HTERT RPE-1 (cell line): ENCODE data around the gene IL17C.

Experiments used
- in situ Hi-C: fragments of 300-500 bp; cut with MboI; formaldehyde crosslinking; loops from 4 replicates; pipeline ENCODE4 v1.14.3; 2020; ENCODE audit warnings: low sequenced_read_pairs

Gene IL17C, protein sequence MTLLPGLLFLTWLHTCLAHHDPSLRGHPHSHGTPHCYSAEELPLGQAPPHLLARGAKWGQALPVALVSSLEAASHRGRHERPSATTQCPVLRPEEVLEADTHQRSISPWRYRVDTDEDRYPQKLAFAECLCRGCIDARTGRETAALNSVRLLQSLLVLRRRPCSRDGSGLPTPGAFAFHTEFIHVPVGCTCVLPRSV

DNA sequence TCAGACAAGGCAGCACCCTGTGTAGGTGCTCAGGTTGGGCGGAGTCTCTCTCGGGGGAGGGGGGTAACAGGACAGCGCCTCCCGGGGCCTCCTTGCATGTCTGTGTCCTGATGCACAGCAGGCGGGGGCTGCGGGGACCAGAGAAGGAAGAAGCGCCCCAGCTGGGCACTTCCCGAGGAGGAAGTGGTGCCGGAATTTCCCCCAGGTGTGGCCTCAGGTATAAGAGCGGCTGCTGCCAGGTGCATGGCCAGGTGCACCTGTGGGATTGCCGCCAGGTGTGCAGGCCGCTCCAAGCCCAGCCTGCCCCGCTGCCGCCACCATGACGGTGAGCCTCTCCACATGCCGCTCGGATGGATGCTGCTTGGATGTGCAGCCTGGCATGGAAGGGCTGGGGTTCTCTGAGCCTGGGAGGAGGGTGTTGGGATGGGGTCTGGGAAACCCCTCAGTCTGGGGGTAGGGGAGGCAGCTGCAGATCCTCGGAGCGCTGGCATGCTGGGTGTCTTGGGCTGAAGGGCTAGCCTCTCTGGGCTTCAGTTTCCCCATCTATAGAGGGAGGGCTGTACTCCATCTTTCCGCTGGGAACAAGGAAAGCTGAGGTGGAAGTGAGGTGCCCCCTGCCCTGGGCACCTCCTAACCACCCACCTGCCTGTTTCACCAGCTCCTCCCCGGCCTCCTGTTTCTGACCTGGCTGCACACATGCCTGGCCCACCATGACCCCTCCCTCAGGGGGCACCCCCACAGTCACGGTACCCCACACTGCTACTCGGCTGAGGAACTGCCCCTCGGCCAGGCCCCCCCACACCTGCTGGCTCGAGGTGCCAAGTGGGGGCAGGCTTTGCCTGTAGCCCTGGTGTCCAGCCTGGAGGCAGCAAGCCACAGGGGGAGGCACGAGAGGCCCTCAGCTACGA lies at the start of gene IL17C:
IL17C (plus strand) TSS at position 250 of the 908 bp plus-strand sequence; CDS start at position 320, 70 bp downstream.
- in situ Hi-C loops, result no loop called here

DNA sequence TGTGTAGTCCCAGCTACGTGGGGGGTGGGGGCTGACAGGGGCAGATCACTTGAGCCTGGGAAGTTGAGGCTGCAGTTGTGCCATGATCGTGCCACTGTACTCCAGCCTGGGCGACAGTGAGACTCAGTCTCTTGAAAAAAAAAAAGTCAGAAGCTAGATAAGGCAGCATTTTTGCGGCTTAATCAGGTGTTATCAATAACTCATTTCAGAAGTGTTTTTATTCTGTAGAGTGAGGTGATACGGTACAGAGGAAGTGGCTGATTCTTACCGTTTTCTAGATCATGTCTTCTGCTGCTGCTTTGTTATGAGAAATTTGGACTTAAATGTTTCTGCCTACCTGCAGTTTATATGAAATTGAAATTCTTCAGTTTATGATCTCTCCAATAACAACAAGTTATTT lies 49.6 kb upstream of the IL17C start:
- in situ Hi-C loops, result no loop called here

DNA sequence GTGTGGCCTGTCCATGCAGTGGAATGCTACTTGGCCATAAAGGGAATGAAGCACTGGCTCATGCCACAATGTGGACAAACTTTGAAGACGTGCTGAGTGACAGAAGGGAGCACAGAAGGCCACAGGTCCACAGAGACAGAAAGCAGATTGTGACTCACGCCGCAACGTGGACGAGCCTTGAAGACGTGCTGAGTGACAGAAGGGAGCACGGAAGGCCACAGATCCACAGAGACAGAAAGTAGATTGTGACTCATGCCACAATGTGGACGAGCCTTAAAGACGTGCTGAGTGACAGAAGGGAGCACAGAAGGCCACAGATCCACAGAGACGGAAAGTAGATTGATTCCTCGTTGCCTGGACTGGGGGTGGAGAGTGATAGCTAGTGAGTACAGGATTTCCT lies 48.9 kb upstream of the IL17C start:
- in situ Hi-C loops, result no loop called here

DNA sequence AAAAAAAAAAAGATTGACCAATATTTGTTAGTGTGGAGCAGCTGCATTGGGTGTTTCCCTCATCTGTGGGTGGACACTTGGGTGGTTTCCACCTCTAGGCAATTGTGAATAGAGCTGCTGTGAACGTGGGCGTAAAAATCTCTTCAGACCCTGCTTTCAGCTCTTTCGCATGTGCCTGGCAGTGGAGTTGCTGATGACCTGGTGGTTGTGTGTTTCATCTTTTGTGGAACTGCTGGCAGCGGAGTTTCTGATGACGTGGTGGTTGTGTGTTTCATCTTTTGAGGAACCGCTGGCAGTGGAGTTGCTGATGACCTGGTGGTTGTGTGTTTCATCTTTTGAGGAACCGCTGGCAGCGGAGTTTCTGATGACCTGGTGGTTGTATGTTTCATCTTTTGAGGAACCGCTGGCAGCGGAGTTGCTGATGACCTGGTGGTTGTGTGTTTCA lies 46.8 kb upstream of the IL17C start:
- in situ Hi-C loops, result no loop called here

DNA sequence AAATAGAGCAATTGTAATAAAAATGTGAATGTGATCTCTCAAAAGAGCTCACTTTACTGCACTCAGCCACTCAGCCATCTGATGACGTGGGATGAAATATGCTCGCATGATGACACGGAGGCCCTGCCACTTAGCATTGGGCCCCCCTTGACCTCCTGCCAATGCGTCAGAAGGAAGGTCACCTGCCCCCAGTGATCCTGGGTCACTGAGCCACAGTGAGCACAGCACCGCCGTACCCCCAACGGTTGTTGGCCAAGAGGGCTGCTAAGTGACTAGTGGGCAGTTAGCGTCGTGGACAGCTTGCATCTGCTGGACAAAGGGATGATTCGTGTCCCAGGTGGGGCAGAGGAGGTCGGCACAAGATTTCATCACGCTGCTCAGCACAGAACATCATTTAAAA lies 45.3 kb upstream of the IL17C start:
- in situ Hi-C loops, result no loop called here

DNA sequence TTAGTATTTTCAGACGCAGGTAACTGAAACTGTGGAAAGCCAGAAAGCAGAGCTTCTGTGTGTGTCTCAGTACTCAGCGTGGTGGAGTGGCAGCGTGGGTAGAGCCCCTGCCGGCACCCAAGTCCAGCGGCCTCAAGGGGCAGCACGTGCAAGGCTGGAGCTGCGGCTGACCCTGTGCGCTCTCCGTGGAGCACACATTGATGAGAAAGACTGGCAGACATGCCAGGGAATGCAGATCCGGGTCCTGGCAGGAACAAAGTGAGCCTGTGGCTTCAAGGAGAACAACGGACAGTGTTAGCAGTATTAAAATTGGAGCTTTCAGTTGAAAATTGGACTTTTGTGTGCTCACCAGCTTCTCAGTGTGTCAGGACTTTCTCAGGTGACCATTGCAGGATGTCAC lies 44.9 kb upstream of the IL17C start:
- in situ Hi-C loops, result no loop called here

DNA sequence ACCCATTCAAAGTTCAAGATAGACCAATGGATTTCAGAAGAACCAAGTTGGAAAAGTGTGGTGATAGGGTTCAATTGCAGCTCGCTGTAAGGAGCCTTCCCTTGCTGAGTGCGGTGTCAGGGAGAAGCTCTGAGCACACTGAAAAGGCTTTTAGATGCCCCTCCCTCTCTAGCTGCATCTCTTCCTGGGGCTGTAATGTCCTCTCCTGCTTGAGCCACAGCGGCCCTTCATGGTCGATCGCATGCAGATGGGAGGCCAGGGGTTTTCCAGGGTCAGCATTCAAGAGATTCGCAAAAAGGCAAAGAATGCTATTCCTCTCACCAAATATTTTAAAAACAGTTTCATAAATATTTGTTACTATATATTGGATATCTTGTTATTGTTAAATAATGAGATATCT lies 44.5 kb upstream of the IL17C start:
- in situ Hi-C loops, result no loop called here

DNA sequence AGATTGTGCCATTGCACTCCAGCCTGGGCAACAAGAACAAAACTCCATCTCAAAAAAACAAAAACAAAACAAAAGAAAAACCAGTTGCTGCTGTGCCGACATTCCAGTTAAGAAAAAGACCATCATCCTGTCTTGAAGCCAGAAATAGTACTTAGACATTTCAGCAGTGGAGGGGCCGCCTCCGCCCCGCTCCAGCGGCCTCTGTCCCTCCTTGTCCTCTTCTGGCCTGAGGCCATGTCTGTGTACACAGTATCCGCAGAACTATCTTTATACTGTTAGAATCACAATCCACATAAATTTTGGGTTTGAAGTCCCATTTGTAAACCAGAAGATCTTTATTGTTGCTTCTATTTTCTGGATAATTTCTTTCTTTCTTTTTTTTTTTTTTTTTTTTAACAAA lies 43.3 kb upstream of the IL17C start:
- in situ Hi-C loops, result no loop called here

DNA sequence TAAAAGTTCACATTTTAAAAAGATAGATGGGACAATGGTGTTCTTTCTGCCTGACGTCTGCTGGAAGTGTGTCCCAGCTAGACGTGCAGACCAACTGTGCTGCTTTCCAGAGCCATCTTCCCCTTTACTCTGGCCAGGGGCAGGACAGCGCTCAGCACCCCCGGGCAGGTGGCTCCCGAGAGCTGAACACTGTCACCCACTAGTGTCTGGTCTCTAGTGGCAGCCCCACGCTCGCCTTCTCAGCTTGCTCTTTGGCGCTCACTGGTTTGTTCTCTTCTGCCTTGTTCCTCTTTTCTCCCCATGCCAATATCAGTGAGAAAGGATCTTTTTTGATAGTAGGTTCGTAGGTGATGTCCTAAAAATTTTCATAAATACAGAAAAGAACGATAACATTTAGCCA lies 42.5 kb upstream of the IL17C start:
- in situ Hi-C loops, result no loop called here

DNA sequence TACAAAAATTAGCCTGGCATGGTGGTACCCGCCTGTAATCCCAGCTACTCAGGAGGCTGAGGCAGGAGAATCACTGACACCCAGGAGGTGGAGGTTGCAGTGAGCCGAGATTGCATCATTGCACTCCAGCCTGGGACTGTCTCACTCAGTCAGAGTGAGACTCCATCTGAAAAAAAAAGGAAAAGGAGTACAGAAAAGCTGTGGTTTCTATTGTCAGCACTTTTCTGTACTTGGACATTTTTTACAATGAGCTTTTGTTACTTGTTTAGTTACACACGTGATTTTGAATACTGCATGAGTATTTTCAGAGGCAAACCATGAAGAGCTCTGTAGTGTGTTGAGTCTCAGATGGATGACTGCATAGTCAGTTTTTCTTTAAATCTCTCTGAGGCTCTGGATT lies 41.9 kb upstream of the IL17C start:
- in situ Hi-C loops, result no loop called here

DNA sequence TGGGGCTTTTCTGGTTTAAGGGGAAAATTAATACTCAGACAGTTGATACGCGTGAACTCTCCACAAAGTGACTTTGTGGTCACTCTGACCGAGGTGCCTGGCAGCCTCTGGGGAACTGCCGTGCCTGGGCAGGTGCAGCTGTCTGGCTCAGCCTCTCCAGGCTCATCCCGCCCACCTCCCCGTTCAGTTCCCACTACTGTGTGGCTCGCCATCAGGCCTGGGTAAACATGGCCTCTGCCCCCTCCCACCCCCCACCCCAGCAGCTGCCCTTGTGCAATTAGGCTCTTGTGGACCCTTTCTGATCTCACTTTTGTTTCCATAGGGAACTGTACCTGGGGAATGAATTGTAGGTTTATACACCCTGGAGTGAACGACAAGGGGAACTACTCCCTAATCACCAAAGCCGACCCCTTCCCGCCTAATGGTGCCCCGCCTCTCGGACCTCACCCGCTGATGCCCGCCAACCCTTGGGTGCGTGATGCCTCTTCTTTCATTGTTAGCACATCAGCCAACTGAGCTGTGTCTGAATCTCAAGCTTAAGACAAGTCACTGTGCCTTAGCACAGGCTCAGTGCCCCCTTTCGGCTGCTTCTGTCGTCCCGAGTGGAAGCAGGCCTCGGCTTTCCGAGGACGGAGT lies 40.4 kb upstream of the IL17C start:
- in situ Hi-C loops, result no loop called here

DNA sequence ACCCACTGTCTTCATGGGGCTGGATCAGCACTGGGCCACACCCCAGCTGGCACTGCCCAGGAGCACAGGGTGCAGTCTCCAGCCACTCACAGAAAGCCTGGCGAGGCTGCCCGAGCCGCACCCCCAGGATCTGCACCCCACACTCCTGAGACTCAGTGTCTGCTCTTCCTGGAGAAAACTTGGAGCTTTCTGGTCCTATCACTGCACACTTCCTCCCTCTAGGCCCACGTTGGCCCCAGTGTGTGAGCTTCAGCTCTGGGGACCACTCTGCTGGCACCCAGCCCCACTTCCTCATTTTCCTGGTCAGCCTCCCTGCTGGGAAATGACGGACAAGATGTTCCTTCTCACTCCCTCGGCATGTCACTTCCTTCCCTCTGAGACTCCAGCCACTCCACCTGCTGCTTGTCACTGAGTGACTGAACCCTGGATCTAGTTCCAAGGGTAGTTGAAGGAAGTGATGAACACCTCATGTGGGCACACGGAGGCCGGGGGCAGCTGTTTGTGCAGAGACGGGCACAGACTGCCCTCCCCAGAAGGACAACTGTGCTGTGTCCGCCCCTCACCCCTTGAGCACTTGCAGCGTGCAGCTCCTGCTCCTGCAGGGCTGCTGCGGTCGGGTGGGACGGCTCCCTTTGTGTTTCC lies 39.2 kb upstream of the IL17C start:
- in situ Hi-C loops, result no loop called here

DNA sequence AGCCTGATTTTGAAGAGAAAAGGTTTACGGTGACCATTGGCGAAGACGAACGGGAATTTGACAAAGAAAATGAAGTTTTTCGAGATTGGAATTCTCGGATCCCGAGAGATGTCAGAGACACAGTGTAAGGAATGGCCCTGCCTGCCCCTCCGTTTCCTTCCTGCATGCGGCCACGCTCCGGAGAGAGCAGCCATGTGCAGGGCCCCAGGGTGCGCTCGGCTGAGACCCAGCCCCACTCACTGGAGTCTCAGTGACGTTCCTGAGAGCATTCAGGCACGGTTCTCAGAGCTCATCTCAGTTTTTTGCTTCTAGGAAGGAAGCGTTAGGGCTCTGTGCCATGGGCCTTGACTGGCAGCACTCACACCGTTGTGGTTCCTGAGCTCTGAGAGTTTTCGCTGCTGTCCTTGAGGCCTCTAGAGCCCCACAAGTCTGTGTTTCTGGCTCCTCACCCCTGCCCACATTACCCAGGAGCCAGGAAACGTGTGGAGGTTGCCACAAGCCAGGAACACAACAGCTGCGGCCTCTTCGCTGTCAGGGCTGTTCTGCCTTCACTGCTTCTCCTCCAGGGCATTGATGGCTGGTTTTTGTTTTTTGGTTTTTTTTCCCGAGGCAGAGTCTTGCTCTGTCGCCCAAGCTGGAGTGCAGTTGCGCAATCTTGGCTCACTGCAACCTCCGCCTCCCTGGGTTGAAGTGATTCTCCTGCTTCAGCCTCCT lies 38.4 kb upstream of the IL17C start:
- in situ Hi-C loops, result no loop called here

DNA sequence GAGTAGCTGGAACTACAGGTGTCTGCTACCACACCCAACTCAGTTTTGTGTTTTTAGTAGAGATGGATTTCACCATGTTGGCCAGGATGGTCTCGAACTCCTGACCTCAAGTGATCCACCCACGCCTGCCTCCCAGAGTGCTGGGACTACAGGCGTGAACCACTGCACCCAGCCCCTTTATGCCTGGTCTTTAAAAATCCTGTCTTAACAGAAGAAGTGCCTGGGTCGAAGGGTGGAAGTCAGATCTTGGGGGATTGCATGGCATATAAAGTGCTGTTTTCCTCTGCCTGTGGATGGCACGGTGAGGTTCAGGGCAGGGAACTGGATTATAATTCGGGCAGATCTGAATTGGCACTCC lies 37.9 kb upstream of the IL17C start:
- in situ Hi-C loops, result no loop called here

DNA sequence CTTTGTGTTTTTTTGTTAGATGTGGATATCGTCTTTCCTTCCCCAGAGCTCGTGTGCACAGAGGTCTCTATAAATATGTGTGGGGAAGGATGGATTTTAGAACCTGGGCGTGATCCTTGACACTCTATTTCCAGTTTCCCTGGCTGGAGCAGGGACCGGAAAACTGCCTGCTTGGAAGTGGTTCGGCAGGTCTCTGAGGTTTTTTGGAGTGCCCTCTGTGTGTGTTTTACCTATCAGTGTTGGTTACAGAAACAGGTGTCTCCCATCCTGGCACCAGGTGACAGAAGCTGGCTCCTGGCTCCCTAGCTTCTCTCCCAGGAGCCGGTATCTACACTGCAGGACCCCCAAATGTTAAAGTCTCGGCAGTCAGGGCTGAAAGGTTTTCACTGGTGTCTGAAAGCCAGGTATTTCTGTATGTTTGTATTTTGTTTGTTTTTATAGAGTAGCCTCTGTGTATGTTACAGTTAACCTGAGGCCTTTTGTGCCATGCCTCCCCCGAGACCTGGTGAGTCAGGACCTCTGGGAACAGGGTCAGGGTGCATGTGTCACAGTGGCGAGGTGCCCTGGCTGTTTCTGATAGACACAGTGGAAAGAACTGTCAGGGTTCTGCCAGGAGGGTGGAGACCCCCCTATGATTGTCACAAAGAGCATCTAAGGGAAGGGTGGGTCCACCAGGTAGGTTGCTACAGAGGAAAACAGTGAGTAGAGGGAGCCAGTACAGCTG lies 36.9 kb upstream of the IL17C start:
- in situ Hi-C loops, result no loop called here

DNA sequence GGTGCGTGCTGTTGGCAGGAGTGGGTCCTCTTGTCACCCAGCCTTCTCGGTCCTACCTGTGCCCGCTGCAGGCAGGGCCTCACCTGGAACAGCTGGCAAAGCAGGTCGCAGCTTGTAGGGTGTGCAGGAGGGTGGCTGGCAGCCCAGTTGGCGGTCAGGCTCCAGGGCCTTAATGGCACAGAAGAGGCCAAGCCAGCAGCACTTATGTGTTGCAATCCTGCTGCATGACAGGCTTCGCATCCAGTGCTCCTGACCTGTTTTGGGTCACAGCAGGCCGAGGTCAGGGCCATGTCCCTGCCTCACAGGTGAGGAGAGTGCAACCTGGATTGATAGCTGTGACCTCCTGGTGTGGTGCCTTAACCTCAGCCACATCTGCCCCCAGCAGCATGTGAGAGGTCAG lies 36.3 kb upstream of the IL17C start:
- in situ Hi-C loops, result no loop called here

DNA sequence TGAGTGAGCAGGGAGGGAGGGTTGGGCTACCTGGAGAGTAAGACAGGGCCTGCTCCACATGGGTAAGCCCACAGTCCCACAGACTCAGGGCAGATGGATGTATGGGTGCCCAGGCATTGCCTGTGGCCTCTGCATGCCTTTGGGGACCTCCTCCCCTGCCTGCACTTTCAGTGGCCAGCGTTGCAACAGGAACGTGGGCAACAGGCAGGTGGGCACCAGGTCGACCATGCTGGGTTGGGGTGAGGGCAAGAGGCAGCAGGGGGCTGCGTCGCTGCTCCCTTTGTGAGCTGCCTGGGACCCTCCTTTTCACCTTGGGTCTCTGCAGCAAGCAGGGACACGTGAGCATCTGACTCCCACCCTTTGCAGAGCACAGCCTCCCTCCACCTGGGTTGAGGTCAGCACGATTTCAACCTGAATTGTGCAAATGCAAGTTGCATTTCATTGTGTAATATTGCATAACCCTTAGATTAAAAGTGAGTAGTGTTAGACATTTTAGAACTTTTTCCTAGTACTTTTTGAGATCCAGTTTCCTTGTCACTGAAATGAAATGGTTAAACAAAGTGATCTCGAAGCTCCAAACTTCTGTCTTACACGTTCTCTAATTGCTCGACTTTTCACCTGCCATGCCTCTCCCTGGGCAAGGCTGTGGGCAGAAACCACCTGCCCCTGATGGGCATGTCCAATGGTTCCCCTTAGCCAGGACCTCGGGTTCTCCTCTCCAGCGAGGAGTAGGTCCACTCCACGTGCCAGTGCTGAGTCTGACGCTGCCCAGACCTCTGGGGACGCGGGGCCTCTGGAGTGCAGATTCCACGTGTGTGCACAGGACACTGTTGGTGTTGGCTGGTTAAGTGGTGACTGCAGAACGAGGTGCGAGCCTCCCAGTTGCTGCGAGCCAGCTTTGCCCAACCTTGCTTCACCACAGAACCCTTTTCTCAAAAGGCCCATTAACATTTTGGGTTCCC lies 32.9 kb upstream of the IL17C start:
- in situ Hi-C loops, result no loop called here

DNA sequence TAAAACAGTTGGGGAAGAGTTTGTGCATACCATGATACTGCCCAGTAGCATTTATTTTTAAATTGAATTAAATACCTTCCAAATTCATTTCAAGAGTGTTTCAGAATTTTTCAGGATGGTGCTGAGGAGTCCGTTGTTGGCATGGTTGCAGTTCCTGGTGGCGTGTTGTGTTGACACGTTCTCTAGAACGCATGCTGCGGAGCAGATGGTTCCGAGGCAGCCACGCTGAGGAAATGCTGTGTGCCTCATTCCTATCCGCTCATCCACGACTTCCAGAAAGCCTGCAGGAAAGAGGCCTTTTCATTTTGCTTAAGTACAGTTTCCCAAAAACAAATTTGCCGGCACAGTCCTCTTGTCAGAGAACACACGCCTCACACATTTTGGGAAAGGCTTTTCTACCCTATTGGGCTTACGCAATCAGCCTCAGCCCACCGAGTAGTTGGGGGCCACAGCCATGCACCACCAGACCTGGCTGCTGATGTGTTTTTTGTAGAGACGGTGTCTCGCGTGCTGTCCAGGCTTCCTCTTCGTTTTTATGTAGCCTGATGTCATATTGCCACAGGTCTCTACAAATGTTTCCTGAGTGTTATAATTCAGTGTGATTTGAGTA lies 32.1 kb upstream of the IL17C start:
- in situ Hi-C loops, result no loop called here

DNA sequence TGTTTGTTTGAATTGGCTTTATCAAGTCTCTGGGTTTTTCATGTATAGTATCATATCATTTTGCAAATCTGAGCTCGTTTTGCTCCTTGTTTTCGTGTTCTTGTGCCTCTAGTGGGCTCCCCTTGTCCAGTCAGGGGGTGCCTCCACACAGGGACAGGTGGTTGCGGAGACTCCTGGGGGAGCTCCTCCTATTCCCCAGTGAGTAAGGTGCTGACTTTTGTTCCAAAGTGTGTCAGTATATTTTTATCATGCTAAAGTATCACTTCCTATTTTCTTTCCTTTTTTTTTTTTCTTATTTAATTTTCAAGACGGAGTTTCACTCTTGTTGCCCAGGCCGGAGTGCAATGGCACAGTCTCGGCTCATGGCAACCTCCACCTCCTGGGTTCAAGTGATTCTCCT lies 30.3 kb upstream of the IL17C start:
- in situ Hi-C loops, result no loop called here
